ENCODE data around the gene LPP.

LPP gene

DNA sequence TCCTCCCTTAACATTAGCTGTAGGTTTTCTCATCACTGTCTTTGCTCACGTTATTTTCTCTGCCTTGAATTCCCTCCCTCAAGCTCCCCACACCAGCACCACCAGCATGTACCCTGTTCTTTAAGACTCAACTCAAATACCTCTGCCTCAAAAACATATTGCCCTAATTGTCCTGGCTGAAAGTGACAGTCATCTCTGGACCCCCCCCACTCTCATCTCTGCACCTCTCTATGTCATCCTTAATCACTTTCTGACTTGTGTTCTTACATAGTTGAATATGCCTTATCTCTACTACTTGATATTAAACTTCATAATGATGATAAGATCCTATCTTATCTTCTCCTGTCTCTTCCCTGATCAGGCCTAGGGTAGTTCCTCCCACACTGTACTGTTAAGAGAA lies 672.6 kb downstream of the LPP start:
- DNase-seq = no peak

DNA sequence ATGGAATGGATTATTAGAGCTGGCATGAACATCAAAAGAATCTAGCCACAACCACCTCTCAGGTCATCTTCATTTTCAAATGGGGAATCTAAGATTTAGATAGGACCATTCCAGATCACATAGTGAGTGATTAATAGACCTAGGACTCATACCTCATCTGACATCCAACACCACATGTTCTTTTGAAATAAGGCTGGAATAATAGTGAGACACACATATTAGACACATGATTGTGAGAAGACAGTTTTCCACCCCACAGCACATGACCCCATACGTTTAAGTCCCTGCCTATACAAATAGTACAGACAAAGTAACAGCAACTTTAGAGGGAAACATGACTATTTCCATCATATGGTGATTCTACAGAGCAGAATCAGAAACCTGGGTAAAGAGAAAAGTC lies 673.1 kb downstream of the LPP start:
- no peak for DNase-seq

DNA sequence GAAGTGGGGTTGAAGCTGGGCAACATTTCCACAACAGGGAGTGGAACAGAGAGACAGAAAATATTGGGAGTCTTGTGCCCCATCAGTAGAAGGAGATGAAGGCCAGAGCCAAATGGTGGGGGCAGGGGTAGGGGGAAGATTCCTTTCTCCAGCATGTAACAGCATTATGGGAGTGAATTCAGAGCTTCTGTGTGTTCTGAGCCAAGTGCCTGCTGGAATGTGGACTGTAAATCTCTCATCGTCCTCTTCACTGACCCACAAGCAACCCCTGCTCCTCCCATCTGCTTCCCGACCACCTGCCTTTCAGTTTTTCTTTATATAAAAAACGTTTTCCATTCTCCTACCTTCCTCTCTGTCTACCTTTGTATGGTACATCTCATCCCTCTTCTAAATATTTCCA lies 673.6 kb downstream of the LPP start:
- DNase-seq = peak; percentile 13

DNA sequence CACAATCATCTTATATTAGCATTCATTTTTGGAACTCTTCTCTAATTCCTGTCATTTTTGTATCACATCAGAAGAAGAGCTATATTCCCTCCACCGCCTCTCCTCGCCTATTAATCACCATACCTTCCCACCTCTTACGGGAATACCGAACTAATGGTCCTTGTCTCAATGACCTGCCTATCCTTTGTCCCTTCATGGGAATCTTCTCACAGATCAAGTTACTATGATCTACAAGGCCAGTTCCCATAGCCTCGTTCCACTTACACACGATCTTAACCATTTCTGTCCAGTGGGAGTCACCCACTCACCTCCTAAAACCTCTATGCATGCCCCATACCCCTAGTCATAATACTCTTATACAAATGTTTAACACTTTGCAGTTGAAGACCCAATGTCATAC lies 675.2 kb downstream of the LPP start:
- DNase-seq = no peak

DNA sequence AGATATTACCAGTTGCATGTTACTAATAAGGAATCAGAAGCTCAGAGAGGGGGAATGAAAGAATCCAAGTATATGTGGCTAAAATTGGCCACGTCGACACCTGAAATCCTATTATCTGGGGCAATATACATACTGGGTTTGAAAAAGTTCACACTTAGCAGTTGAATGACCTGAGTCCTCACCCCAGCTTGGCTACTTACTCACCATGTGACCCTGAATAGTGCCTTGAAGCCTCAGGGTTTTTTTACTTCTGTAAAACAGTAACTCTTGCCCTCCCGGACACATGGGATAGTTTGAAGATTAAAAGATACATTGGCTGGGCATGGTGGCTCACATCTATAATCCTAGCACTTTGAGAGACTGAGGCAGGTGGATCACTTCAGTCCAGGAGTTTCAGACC lies 675.6 kb downstream of the LPP start:
- no peak for DNase-seq

DNA sequence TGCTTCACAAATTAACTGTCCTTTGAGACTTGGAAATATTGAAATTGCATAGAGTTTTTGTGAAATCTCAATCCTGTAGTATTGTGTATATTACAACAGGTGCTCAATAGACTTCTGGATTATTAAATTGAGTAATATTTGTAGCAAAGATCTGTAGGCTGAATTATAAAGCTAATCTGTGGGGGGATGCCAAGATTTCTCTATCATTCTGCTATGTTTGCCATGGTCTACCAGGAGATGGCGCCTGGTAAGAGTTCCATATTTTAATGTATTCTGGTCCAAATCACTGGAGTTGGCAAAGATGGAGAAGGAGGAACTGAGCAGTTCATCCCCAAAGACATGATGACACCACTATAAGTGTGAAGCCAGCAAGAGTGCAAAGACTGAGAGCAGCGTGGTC lies 676.9 kb downstream of the LPP start:
- no peak for DNase-seq

DNA sequence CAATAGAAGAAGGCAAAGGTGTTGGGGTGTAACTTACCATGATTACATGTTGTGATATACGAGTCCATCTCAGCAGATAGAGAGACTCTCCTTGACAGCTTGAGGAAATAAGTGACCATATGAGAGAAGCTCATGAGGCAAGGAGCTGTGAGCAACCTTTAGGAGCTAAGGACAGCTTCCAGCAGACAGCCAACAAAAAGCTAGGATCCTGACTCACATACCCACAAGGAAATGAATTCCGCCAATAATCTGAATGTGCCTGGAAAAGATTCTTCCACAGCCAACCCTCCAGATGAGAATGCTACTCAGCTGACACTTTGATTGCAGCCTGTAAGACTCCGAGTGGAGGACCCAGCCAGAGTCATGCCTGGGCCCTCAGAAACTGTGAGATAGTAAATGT lies 678.2 kb downstream of the LPP start:
- DNase-seq = no peak

DNA sequence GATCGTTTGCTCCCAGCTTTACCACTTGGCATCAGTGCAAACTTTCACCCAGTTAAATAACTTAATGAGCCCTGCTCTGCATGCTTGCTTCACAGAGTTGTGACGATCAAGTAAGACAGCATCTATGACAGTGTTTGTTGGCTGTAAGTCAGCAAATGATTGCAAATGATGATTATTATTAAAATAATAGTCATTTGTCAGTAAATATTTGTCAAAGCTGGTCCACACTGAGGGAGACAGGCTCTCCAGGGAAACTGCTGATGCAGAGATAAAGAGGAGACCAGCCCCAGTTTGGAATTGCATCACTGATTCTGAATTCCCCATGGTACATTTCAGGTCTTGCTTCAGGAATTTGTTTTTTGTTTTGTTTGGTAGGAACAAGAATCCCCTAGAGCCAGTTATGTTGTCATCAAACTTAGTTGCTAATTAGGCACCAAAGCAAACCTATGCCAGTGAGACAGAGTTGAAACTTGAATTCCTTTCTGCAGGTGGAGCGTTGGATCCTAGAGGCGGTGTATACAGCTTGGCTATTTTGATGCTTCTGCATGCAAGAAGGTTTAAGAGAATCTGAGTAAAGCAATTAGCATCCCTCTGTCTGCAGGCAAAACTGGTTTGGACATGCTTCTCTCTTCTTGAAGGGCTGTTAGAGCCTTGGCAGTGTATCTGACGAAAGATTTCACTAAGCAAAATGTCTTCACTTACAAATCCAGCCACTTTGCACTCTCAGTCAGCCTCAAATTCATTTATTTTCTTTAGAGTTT lies 679.2 kb downstream of the LPP start:
- DNase-seq = peak; percentile 44

DNA sequence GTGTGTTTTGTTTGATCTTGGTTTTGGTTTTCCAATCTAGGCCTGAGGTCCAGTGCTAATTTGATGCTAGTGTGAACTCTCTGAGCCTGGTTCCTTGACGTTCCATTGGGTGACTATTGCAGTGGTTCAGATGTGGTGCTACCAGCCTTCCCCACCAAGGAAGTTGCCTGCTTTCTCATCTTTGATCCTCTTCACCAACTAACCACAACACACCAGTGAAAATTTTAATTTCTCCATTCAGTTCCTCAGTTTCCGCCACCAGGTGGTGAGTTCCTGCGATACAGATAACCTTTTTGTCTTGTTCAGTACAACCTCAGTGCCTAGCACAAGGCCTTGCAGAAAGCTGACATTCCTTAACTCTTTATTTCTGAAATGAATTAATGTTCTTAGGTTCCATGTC lies 680.4 kb downstream of the LPP start:
- no peak for DNase-seq

DNA sequence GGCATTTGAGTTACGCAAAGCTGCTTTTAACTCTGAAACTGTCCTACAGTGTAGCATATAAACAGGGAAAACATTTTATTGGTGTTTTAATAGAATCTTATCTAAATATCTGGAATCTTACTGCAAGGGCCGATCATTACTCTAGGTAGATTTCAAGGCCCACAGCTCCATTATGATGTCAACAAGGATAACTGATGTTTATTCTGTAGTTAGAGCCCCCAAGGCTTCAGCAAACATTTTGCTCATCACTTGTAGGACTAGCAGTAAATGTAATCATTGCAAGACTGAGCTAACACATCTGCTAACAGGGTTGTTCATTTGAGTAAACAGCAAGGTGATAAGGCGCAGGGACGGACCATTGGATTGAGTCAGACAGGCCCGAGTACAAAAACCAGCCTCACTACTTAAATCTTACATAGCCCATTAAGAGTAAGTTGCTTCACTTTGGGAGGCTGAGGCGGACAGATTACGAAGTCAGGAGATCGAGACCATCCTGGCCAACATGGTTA lies 685.3 kb downstream of the LPP start:
- no peak for DNase-seq

DNA sequence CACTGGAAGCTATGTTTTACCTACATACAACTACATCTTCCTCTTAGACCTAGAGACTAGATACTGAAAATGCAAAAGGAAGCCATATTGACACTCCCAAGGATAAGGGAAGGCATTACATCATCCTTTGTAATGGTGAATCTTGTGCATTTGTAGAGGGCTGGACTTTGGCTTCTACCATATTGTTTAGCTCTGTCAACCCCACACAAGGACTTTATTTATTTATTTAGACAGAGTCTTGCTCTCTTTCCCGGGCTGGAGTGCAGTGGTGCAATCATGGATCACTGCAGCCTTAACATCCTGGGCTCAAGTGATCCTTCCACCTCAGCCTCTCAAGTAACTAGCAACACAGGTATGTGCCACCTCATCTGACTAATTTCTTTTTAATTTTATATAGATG lies 686.3 kb downstream of the LPP start:
- no peak for DNase-seq

DNA sequence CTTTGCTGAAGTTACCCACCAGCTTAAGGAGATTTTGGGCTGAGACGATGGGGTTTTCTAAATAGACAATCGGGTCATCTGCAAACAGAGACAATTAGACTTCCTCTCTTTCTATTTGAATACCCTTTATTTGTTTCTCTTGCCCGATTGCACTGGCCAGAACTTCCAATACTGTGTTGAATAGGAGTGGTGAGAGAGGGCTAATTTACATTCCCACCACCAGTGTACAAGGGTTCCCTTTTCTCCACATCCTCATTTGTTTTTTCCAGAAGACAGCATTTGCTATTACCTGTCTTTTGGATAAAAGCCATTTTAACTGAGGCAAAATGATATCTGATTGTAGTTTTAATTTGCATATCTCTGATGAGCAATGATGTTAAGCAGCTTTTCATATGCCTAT lies 687.9 kb downstream of the LPP start:
- no peak for DNase-seq

DNA sequence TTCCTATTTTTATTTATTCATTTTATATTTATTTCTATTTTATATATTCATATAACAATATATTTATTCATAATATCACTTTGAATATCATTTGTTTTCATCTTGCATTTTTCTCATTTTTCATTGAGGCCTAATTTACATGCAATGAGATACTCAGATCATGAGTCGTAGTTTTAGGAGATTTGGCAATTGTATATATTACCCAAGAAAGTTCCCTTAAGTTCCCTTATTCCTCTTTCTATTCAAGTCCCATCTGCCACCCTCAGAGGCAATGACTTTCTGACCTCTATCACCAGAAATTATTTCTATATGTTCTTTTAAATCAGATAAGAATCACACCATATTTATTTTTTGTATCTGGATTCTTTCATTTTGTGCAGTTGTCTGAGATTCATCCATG lies 688.7 kb downstream of the LPP start:
- DNase-seq = no peak

DNA sequence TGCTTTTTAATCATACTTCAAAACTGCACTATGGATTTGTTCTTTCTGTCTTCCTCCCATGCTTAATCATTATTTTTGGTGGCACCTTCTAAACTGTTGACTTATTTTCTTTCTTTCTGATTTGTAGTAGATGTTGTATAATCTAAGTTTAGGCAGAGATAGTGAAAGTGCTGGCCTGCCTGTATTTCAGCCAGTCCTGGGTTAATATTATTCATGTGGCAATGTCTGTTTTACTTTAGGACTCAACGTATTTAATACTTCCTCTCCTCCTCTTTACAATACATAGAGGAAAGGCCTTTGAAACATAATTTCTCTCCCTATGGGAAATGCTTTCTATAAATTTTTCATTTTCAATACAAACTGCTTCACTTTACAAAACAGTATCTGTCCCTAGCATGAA lies 690.1 kb downstream of the LPP start:
- DNase-seq = no peak

DNA sequence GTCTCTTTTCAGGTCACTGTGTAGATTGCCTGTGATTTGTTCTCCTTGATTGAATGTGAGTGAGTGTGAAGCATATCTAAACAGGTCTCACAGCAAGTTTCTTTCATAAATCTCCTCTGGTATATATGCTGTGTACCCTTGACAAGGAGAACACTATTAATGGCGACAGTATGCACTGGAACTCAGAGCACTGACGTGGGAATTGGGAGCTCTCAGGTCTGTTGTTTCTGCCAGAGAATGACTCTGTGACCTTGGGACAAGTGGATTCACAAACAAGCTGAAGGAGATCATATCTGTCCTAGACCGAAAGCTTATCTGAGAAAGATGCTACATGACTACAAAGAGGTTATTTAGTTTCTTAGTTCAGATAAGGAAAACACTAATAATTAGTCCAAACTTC lies 691.6 kb downstream of the LPP start:
- no peak for DNase-seq

DNA sequence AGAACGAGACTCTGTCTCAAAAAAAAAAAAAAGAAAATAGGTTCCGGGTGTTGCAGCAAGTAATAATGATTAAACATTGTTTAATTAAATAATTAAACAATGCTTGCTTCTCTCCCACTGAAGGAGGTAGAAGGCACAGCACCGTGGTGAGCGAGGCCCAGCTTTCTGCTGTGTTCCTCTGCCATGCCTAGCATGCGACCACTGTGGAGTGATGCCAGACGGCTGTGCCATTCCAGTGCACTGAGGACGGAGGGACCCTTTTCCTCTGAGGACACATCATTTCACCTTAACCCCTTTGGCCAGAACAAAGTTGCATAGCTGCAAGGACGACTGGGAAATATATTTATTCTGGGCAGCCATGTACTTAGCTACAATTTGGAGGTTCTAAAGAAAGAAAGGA lies 695.0 kb downstream of the LPP start:
- DNase-seq = no peak

DNA sequence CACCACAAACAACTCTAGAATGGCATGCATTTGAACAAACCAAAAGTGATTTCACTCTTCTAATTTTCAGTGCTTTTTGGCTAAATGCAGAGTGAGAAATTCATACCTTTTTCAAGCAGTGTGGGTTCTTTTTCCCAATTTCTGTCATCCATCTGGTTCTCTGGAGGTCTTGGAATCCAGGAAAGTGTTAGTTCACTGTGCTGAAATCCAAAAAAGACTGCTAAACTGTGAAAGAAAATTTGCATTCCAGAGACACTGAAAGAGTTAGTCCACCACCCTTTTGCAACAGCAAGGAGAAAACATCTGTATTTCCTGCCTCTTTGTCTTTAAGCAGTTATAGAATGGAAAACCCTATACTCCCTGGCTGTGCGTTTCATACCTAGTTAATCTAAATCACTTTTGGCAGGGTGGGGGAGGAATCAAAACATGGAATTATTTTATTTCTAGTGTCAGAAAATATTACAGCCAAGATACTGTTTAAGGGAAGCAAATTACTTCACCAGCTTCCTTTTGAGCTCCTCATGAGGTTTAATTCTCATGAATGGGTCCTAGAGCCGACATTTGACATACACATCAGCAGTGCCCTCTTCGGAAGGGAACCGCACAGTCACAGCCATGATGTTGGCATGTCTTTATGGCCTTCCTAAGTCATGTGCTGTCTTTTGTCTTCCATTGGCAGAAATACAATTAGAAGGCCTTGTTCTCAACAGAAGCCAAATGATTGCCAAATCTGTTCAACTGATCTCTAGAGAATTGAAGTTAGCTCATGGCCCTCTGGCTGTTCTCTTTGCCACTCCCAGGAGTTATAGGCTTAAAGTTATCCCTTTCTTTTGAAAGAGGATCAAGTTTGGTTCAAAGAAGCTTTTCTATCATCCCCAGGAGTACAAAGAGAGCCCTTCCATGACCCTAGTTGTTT lies 700.2 kb downstream of the LPP start:
- DNase-seq = peak; percentile 21

DNA sequence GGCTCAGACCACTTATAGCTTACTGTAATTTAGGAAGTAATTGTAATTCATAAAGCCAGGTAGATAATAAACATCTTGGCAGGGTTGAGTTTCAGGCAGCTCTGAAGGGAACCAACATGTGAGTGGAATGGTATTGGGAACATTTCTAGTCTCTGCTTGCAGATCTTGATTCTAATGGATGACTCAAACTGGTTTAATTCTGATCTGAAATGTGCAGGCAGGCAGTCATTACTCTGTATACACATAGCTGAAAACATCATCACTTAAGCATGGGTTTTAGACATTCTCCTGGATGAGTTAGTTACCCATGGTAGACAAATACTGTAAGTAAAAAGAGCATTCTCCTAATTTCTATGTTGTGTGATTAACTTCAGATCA lies 700.8 kb downstream of the LPP start:
- DNase-seq = no peak

DNA sequence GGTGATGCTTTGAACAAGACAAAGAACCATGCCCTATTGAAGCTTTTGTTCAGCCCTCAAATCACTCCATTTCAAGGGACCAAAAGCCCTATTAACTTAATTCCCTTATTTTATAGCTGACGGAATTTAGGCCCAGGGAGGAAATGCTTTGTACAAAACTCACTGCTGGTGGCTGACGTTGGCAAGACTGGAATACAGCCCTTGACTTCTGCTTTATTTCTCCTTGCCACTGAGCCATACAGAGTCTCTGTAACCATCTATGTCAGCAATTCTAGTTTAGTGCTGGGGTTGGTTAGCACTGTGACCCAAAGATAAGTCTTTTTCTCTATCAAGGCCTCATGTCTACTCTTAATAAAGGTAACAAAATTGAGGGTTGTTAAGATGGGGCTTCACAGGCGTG lies 701.7 kb downstream of the LPP start:
- no peak for DNase-seq

DNA sequence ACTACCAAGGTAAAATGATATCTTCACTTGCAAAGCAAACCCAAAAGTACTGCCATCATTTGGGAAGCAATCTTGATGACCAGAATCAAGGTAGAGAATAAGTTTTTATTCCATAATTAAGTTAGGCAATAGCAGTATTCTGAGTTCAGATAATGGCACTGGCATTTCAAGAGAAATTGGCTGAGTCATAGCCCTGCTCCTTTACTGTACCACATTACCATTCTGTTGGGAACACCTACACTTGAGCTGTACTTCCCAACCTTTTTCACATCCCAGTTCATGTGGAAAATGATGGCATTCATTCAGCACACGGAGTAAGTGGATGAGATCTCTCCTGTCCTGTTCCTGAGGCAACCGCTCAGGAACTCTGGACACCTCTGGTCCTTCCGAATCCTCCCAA lies 706.2 kb downstream of the LPP start:
- DNase-seq = no peak

DNA sequence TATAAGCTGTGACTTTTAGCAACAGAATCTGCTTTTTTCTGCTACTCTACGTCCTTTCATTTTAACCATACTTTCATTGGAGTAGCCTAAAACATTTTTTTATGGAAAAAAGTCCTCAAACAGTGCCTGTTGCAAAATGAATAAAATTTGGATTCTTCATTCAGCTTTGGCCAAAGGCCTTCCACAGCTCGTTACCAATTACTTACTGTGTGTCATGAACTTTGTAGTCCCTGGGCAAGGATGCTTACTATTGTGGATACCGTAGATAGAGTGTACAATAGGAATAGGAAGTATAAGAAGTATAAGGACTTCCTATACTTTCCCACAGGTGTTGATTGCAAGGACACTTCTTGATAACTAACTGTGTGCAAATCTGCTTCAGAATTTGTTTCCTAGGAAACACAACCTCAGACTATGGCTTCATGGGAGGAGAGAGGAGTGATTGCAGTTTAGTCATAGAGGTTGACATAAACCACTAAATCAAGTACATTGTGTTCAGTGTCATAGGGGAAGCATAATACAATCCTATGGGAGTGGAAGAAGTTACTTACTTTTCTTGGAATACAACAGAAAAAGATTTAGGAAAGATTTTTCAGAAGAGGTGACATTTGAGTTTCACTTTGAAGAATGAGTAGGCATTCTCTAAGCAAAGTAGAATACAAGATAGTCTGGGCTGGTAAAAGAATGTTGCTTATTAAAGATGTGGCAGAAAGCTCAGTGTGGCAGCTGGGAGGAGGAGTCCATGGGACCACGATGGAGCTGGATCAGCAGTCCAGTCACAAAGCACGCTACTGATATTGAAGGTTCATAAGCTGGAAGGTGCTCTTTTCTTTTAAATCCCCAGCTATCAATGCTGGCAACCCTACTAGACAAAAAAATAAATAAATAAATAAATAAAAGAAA lies 708.1 kb downstream of the LPP start:
- DNase-seq = no peak

DNA sequence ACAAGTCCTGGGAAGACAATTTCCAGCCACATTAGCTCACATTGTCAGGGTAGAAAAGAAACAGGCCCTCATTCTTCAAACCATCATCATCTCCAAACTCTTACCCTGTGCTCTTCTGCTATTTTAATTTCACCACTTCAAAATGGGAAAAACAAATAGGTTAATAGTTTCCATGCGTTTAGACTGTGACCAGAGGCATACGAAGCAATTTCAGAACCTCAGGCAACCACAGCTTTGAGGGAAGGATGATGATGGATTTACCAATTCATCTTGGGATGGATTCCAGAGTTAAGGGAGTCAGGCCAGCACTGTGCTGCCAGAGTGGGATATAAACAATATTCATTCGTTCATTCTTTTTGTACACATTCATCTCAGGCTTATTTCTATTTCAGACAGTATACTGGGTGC lies 710.0 kb downstream of the LPP start:
- peak; percentile 26 for DNase-seq

DNA sequence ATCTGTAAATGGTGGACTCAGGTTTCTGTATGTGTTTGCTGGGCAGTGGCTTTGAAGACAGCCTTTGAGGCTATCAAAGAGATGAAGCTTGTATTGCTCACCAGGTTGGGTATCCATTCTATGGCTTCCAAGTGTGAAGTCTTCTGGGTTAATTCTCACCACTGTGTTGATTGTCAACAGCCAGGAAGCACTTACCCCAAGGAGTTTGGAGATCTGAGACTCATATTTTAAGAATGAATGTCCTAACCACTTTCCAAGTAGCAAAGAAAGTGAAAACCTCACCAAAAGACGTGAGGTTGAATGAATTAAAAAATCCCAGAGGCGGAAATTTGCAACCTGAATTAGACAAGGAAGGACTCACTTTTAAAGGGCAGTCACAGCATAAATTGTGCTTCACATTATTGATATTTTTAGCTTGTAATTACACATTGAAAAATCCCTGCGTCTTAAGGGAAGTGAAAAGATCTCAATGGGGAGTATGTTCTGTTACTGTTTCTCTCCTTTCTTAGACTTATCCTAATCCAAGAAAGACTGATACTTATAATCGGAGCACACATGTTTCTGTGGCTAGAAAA lies 713.8 kb downstream of the LPP start:
- no peak for DNase-seq
